CD4-positive, alpha-beta T cell treated with Interleukin-10 for 1 hour (primary cell): ENCODE measurements around the gene TIMM44.
"Not testable (repeated sequence)": the region's sequence is repeated elsewhere in the genome, so short reads cannot be mapped to it uniquely, and the experiment has no call there.

Source experiments
- DNase-seq: peaks from one replicate; pipeline ENCODE4 v3.0.0-alpha.2; 2020

TIMM44 gene

GRCh38 chr19:7923295-7924191 lies 19.9 kb downstream of the TIMM44 start:
- no peak for DNase-seq

DNA sequence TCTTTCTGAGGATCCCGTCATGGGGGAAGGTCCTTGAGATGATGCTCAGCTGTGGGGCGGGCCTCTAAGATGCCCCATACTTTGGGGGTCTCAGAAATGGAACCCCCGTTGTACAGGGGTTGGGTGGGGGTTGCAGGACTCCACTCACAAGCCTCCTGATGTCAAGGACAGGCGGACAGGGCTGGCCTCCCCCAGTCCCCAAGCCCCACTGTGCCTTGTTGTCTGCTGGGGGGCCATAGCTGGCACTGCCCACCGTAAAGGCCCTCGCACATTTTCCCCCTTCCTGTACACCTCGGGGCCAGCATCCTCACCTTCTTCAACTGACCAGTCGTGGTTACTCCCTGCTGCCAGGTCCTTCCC lies 20.6 kb downstream of the TIMM44 start:
- DNase-seq: no peak

GRCh38 chr19:7921967-7922835 lies 21.3 kb downstream of the TIMM44 start:
- DNase-seq: no peak

- DNase-seq: no peak
Observed at GRCh38 chr19:7921302-7921966, 22.0 kb downstream of the TIMM44 start.

DNA sequence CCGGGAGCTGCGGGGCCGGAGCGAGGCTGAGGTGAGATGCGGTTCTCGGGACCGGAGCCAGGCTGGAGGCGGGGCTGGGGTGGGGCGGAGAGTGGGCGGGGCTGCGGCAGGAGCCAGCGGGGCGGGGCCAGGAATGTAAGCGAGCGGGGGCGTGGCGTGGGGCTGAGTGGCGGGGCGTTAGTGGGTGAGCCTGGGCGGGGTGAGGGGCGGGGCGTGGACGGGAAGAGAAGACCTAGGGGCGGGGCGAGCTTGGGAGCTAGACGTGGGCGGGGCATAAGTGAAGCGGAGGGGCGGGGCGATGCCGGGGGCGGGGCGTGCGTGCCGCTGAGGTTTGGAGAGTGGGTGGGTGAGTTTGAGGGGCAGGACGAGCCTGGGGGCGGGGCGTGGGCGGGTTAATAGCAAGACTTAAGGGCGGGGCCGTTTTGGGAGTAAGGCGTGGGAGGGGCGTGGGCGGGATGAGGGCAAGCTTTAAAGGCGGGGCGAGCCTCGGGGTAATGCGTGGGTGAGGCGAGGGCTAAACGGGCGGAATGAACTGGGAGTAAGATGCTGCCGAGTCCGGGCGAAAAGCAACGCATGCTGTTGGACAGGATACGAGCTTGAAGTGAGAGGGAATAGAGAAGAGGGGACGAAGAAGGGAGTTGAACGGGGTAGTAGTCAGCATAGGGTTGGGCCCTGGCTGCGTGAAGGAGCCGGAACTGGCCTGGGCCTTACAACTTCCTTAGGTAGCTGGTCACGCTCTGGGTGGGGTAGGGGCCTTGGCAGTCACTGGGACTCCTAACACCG lies 22.8 kb downstream of the TIMM44 start:
- peak; percentile 99 for DNase-seq

- DNase-seq: peak; percentile 97
Observed at GRCh38 chr19:7919610-7920518, 23.6 kb downstream of the TIMM44 start, which contains the start of gene SNAPC2. Gene SNAPC2, plus strand, starts transcription at chr19:7920338. Its CDS starts 29 bp downstream, at chr19:7920367.

GRCh38 chr19:7918615-7919421 lies 24.6 kb downstream of the TIMM44 start:
- DNase-seq: no peak

GRCh38 chr19:7918062-7918614 lies 25.3 kb downstream of the TIMM44 start:
- DNase-seq: not testable (repeated sequence)

DNA sequence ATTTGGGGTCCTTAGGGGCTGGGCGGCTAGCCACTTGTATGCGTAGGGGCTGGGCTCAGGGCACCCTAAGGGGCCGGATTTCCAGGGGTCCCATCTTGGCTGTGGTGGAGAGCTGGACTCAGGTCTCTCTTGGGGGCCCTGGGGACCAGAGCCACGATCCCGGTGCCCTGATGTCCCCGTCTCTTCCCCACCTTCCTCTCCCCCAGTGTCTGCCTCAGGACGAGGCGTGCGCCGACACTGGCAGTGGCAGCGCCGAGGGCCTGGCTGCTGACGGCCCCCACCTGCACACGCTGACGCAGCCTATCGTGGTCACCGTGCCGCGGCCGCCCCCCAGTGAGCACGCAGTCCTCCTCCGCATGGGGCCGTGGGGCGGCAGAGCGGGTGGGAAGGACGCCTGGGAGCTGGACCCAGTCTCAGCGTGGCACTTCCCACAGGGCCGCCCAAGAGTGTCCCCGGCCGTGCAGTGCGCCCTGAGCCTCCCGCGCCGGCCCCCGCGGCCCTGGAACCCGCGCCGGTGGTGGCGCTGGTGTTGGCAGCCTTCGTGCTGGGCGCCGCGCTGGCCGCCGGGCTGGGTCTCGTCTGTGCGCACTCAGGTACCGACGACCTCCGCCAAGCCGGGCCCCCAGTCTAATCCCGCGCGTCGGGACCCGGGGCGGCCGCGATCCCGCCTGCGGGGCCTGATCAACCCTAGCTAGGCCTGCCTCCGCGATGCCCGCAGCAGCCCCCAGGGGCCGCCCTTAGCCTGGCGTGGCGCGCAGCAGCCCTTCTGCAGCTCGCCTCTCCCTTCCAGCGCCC lies 26.0 kb downstream of the TIMM44 start:
- DNase-seq: peak; percentile 65

DNA sequence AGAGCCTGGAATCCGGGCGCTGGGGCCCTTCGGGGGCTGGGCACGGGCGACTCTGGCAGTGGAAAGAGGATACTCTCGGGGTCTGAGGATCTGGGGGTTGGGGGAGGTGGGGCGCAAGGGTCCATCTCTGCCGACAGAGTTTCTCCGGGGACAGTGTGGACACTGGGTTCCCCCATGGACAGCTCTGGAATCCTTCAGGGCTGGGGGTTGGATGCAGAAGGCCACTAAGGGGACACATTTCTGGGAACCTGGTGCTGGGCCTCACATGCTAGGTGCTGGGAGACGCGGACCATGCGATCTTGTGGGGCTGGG lies 26.6 kb downstream of the TIMM44 start:
- no peak for DNase-seq

DNA sequence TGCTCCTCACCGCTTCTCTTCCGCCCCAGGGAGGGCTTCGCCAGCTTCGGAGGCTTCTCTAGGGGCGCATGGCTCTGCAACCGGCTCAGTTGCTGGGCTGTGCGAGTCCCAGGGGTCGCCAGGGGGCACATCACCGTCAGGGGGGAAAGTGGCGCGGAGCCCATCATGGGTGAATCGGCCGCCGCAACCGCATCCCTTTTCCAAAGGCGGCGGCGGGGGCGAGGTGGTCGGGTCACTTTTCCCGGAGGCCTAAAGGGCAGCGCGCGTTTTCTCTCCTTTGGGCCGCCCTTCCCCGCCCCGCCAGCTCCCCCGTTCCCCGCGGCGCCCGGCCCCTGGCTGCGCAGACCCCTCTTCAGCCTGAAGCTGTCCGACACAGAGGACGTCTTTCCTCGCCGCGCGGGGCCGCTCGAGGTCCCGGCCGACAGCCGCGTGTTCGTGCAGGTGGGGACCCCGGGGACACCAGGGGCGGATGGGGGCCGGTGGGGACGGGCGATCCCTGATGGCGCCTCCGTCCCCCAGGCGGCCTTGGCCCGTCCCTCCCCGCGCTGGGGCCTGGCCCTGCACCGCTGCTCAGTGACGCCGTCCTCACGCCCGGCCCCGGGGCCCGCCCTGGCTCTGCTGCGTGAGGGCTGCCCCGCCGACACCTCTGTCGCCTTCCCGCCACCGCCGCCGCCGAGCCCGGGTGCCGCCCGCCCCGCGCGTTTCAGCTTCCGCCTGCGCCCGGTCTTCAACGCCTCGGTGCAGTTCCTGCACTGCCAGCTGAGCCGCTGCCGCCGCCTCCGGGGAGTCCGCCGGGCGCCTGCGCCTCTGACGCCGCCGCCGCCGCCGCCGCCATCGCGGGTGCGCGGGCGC lies 27.1 kb downstream of the TIMM44 start:
- peak; percentile 71 for DNase-seq

DNA sequence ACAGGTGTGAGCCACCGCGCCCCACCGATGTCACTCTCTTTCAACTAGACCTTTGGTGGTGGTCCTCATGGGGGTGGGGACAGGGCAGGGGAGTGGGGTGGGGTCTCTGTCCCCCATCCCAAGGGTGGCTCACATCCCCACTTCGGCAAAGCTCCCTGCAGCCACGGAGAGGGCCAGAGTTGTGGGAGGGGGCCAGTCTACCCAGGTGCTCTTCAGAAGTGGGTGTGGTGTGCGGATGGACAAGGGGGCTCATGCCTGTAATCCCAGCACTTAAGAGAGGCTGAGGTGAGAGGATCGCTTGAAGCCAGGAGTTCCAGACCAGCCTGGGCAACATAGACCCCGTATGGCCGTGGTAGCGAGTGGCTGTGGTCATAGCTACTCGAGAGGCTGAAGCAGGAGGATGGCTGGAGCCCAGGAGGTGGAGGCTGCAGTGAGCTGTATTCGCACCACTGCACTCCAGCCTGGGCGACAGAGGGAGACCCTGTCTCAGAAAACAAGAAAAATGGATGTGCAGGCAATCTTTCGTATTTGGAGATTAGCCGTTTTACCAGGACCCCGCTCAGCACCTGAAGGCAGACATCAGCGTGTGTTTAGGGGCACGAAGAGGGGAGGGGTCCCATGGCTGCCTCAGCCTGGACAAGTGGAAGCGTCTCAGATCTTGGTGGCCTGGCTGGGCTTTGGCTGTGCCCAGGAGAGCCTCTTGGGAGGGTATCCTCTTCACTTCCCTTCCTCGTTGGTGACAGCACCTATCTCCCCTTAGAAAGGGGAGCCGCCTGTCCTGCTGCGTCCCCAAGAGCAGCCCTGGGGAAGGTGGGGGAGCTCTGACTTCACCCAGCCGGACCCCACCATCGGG lies 28.0 kb downstream of the TIMM44 start:
- no peak for DNase-seq

GRCh38 chr19:7914598-7915045 lies 28.8 kb downstream of the TIMM44 start, which contains the start of gene TGFBR3L:
Gene TGFBR3L, plus strand, starts transcription at chr19:7914830.
- no peak for DNase-seq

DNA sequence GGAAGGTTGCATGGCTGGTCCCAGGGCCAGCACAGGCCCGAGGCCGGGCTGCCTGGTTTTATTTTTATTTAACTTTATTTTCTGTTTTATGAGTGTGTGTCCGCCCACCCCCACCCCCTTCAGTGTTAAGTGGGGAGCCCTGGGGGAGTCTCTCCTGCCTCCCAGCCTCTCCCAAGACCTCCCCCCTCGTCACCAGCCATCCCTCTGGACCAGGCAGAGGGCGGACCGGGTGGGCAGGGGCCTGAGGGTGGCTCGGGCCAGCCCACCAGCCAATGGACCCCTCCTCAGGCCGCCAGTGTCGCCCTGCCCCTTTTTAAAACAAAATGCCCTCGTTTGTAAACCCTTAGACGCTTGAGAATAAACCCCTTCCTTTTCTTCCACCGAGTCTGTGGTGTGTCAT lies 29.4 kb downstream of the TIMM44 start:
- DNase-seq: no peak

- no peak for DNase-seq
Observed at GRCh38 chr19:7913652-7914051, 29.8 kb downstream of the TIMM44 start.

DNA sequence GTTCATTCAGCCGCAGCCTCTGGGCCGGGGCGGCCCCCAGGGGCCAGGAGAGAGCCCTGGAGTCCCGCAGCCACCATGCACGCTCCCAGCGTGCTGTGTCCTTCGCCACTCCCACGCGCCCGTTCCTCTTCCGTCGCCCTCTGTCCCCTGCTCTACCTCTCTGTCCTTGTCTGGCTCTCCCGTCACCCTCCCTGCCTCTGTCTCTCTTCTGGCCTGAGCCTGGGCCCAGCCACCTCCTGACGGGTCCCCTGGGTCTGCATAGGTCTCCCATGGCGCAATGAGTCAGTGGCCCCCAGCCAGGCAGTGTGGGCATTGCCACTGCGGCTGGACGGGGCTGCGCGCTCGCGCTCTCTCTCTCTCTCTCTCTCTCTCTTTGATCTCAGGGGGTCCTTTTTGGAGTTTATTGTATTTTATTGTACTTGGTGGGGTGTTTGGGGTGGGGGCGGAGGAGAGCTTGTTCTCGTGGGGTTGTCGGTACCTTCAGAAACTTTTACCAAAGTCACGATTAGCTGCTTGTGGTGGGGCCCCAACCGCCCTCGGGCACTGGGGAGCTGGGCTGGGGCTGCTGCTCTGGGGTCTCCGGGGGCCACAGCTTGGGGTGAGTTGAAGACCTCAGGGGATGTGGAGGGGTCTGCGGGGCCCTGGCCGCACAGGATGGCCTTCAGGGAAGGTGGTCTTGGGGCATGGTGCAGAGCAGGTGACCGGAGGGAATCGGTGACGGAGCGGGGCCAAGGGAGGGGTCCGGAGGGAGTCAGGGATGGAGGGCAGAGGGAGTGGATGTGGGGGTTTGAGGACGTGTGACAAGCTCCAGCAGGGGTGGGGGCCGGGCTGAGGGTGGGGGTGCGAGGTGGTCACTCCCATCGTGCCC lies 30.5 kb downstream of the TIMM44 start:
- DNase-seq: no peak
